Epithelial cell of esophagus (primary cell): ENCODE data around the gene CPT1C.

Source experiments
- DNase-seq: peaks from one replicate; pipeline ENCODE4 v3.0.0; 2010; ENCODE audit warnings: low read depth
- H3K4me3 ChIP-seq: 2 replicates; pipeline ENCODE4 v1.5.1; 2011; ENCODE audit warnings: mild to moderate bottlenecking, low read length, control low read depth
- CTCF ChIP-seq: IDR thresholded peaks from 2 replicates; pipeline ENCODE4 v1.5.1; 2011; ENCODE audit warnings: low read depth, mild to moderate bottlenecking, low read length, control low read depth, inconsistent platforms; ENCODE audit not compliant: insufficient read depth; ENCODE audit errors: missing control alignments

The CPT1C gene

DNA sequence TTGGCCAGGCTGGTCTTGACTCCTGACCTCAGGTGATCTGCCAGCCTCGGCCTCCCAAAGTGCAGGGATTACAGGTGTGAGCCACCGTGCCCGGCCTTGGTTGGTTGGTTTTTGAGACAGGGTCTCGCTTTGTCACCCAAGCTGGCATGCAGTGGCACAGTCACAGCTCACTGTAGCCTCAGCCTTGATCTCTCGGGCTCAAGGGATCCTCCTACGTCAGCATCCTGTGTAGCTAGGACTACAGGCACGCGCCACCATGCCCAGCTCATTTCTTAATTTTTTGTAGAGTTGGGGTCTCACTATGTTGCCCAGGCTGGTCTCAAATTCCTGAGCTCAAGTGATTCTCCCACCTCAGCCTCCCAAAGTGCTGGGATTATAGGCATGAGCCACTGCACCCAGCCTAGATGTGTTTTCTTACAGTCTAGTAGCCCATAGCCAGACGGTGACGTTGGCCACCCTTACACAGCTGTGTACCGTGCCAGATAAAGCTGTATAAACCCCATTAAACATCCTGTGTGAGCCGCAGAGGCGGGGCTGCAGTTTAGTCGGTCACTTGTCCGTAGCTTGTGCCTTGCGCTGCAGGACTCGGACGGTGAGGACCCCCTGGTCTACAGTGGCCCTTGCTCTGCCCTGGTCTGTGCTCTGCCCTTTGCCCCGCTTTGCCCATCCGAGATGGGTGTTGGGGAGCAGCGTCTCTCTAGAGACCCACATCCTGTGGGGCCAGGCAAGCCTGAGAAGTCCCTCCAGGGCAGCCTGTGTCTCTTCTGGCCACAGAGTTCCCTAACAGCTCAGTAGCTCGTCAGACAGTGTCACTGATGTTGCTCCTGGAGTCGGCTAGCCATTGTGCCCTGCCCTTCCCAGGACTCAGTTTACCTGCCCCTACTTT, 35.1 kb upstream of the CPT1C start:
- DNase-seq = no peak
- TF ChIP-seq CTCF = no peak
- H3K4me3 ChIP-seq = no peak overlapping the region

DNA sequence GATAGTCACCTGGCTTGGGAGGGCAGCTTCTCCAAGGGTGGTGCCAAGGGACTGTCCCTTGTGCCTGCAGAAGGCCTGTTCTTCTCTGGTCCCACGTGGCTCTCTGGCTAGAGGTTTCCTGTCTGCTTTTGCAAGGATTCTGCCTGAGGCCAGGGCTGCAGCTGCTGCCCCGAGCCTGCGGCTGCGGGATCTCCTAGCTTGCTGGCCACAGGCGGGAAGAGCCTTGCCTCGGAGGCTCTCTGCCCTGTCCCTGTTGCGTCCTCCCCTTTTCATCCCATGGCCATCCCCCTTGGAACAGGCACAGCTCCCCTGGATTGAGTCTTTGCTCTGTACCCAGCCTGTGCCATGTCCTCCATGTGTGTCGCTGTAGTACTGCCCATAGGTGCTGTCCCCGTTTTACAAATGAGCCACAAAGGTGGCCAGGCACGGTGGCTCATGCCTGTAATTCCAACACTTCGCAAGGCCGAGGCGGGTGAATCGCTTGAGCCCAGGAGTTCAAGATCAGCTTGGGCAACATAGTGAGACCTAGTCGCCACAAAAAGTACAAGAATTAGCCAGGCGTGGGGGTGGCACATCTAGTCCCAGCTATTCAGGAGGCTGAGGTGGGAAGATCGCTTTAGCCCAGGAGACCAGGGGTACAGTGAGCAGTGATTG, 34.3 kb upstream of the CPT1C start:
- TF ChIP-seq CTCF = no peak

GRCh38 chr19:49657493-49658138, 33.3 kb upstream of the CPT1C start:
- no peak for TF ChIP-seq CTCF
- H3K4me3 ChIP-seq = no peak overlapping the region
- no peak for DNase-seq

More for the DNA sequence above, 34.3 kb upstream of the CPT1C start:
- DNase-seq = no peak
- H3K4me3 ChIP-seq = no peak overlapping the region

DNA sequence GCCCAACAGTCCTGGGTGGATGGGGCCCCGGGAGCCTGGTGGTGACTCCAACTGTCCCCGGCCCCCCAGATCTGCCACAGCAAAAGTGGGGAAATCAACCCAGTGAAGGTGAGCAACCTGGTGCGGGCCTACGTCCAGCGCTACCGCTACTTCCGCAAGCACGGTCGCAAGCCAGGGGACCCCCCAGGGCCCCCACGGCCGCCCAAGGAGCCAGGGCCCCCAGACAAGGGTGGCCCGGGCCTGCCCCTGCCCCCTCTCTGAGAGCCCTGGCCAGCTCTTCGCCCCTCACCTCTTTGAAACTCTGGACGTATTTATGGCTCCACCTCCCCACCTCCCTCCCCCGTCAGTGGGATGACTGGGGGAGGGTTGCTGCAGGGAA, 32.8 kb upstream of the CPT1C start:
- H3K4me3 ChIP-seq = no peak overlapping the region
- no peak for DNase-seq
- TF ChIP-seq CTCF = no peak

DNA sequence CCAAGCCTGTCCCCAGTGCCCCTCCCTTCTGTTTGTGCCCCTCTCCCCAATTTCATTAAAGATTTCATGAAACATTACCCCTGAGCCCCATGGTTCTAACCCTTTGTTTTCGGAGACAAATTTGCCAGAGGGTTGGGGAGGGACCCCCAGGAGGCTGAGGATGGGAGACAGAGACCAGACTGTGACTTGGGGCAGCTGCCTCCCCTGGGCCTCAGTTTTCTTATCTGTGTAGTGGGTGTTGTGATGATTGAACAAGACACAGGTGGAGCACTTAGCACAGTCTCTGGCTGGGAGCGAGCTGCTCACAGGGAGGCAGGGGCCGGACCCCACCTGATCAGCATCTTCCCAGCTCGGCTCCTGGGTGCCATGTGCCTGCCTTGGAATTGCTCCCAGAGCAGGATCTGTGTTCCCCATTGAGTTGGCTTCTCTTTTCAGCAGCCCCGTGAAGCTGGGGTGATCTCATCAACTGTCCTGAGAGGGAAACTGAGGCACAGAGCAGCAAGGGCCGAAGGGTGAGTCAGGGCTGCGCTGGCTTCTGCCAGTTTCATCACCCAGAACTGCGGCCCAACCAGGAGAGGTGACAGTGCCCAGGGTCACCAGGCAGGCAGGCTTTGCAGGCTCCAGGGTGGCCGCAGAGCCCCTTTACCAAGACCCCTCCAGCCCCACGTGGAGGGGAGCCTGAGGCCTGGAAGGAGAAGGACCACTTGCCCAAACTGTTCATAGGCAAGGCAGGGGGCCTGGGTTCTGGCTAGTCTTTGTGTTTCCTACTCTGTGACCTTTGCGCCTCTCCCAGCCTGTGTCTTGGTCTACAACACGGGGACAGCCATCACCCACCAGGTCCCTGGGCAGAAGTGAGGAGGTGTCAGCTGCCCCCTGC, 32.1 kb upstream of the CPT1C start:
- DNase-seq = no peak
- H3K4me3 ChIP-seq = no peak overlapping the region
- TF ChIP-seq CTCF = no peak

- TF ChIP-seq CTCF = no peak
- H3K4me3 ChIP-seq = no peak overlapping the region
- no peak for DNase-seq
Measured at GRCh38 chr19:49660338-49660961, 30.5 kb upstream of the CPT1C start.
